Effector memory CD4-positive, alpha-beta T cell (primary cell): ENCODE measurements around the gene PRKAR1B.

ENCODE experiments used
- DNase-seq, 3 donors: peaks; one replicate each; pipeline ENCODE4 v3.0.0-alpha.2; 2020
- H3K27ac ChIP-seq: 2 replicates; pipeline ENCODE4 v1.7.0; 2013; ENCODE audit warnings: mild to moderate bottlenecking, low read length, moderate library complexity; ENCODE audit not compliant: insufficient read depth, poor library complexity, severe bottlenecking
- H3K27me3 ChIP-seq: replicated peaks from 2 replicates; pipeline ENCODE4 v1.7.0; 2013; ENCODE audit warnings: mild to moderate bottlenecking, low read length; ENCODE audit not compliant: insufficient read depth, control insufficient read depth, poor library complexity, severe bottlenecking
- H3K36me3 ChIP-seq: 2 replicates; pipeline ENCODE4 v1.7.0; 2013; ENCODE audit warnings: mild to moderate bottlenecking, low read length, moderate library complexity; ENCODE audit not compliant: control insufficient read depth, insufficient read depth
- H3K4me1 ChIP-seq: 2 replicates; pipeline ENCODE4 v1.7.0; 2013; ENCODE audit warnings: low read length, mild to moderate bottlenecking; ENCODE audit not compliant: control insufficient read depth, insufficient read depth, poor library complexity, severe bottlenecking
- H3K4me3 ChIP-seq: 2 replicates; pipeline ENCODE4 v1.7.0; 2013; ENCODE audit warnings: low read length, low read depth, mild to moderate bottlenecking; ENCODE audit not compliant: insufficient read depth, poor library complexity, severe bottlenecking
- H3K9me3 ChIP-seq: 2 replicates; pipeline ENCODE4 v1.7.0; 2013; ENCODE audit warnings: mild to moderate bottlenecking, low read length, moderate library complexity; ENCODE audit not compliant: control insufficient read depth

PRKAR1B gene

GRCh38 chr7:524800-525199, 202.3 kb downstream of the PRKAR1B start:
- Histone ChIP-seq H3K4me1 (peaks cover 26% of the 10 kb centered on the region), H3K9me3 (no peaks in the 10 kb centered on the region), H3K4me3 (no peak overlapping the region), H3K27ac (no peak overlapping the region), H3K36me3 (no peaks in the 10 kb centered on the region), H3K27me3 (peaks cover 36% of the 10 kb centered on the region)
- no peak for DNase-seq

GRCh38 chr7:523347-524336, 203.4 kb downstream of the PRKAR1B start:
- no peaks in the 10 kb centered on the region for H3K9me3 ChIP-seq
- peaks cover 36% of the 10 kb centered on the region for H3K27me3 ChIP-seq
- no peak overlapping the region for H3K27ac ChIP-seq
- H3K4me3 ChIP-seq = no peak overlapping the region
- DNase-seq = no peak
- H3K4me1 ChIP-seq = peaks cover 29% of the 10 kb centered on the region
- H3K36me3 ChIP-seq = no peaks in the 10 kb centered on the region

GRCh38 chr7:522951-523314, 204.1 kb downstream of the PRKAR1B start:
- Histone ChIP-seq H3K36me3 (no peaks in the 10 kb centered on the region), H3K9me3 (no peaks in the 10 kb centered on the region), H3K27me3 (peaks cover 41% of the 10 kb centered on the region), H3K4me1 (peaks cover 35% of the 10 kb centered on the region), H3K27ac (no peak overlapping the region), H3K4me3 (no peak overlapping the region)
- DNase-seq = no peak

GRCh38 chr7:522071-522950, 204.8 kb downstream of the PRKAR1B start:
- Histone ChIP-seq H3K27ac (no peak overlapping the region), H3K9me3 (no peaks in the 10 kb centered on the region), H3K4me1 (peaks cover 40% of the 10 kb centered on the region), H3K27me3 (peaks cover 45% of the 10 kb centered on the region), H3K36me3 (no peaks in the 10 kb centered on the region), H3K4me3 (peak overlapping the region; percentile 50)
- no peak for DNase-seq

GRCh38 chr7:521221-522070, 205.6 kb downstream of the PRKAR1B start:
- Histone ChIP-seq H3K4me3 (peak overlapping the region; percentile 50), H3K27me3 (peaks cover 45% of the 10 kb centered on the region), H3K36me3 (no peaks in the 10 kb centered on the region), H3K4me1 (peaks cover 42% of the 10 kb centered on the region), H3K9me3 (no peaks in the 10 kb centered on the region), H3K27ac (no peak overlapping the region)
- no peak for DNase-seq

GRCh38 chr7:520503-521161, 206.4 kb downstream of the PRKAR1B start:
- peaks cover 45% of the 10 kb centered on the region for H3K27me3 ChIP-seq
- no peak for DNase-seq
- peak overlapping the region; percentile 37 for H3K4me3 ChIP-seq
- no peak overlapping the region for H3K27ac ChIP-seq
- peaks cover 42% of the 10 kb centered on the region for H3K4me1 ChIP-seq
- H3K9me3 ChIP-seq = no peaks in the 10 kb centered on the region
- no peaks in the 10 kb centered on the region for H3K36me3 ChIP-seq

GRCh38 chr7:519484-520390, 207.3 kb downstream of the PRKAR1B start, which contains the start of gene PDGFA:
Gene PDGFA, minus strand, starts transcription at chr7:519846. Its CDS starts 845 bp downstream, at chr7:519001.
- Histone ChIP-seq H3K27me3 (peaks cover 45% of the 10 kb centered on the region), H3K27ac (no peak within 1 kb of the TSS), H3K4me3 (peak within 1 kb of the TSS; percentile 50), H3K4me1 (peaks cover 42% of the 10 kb centered on the region), H3K36me3 (no peaks in the 10 kb centered on the region), H3K9me3 (no peaks in the 10 kb centered on the region)
- DNase-seq = no peak

GRCh38 chr7:518630-519483, 208.2 kb downstream of the PRKAR1B start:
- no peaks in the 10 kb centered on the region for H3K9me3 ChIP-seq
- peak in 1 of 3 donors; percentile 5 for DNase-seq
- peaks cover 45% of the 10 kb centered on the region for H3K27me3 ChIP-seq
- peaks cover 42% of the 10 kb centered on the region for H3K4me1 ChIP-seq
- no peaks in the 10 kb centered on the region for H3K36me3 ChIP-seq
- peak overlapping the region; percentile 50 for H3K4me3 ChIP-seq
- H3K27ac ChIP-seq = no peak overlapping the region
